Mucosa of stomach (tissue), 1 donor: ENCODE data around the gene SPINK7.
"Not testable (repeated sequence)": the region's sequence is repeated elsewhere in the genome, so short reads cannot be mapped to it uniquely, and the experiment has no call there.

Experiments used
- H3K27me3 ChIP-seq: one replicate; pipeline ENCODE4 v1.7.0; 2013; ENCODE audit warnings: mild to moderate bottlenecking, low read length; ENCODE audit not compliant: control insufficient read depth, insufficient read depth
- H3K36me3 ChIP-seq: one replicate; pipeline ENCODE4 v1.7.0; 2013; ENCODE audit warnings: low read length; ENCODE audit not compliant: control insufficient read depth, insufficient read depth
- H3K4me1 ChIP-seq: one replicate; pipeline ENCODE4 v1.7.0; 2013; ENCODE audit warnings: mild to moderate bottlenecking, low read length; ENCODE audit not compliant: control insufficient read depth, insufficient read depth
- H3K4me3 ChIP-seq: one replicate; pipeline ENCODE4 v1.7.0; 2013; ENCODE audit warnings: low read length
- H3K9ac ChIP-seq: one replicate; pipeline ENCODE4 v1.7.0; 2013; ENCODE audit warnings: mild to moderate bottlenecking, low read length, moderate library complexity
- H3K9me3 ChIP-seq: one replicate; pipeline ENCODE4 v1.7.0; 2013; ENCODE audit warnings: mild to moderate bottlenecking, low read length, moderate library complexity; ENCODE audit not compliant: control insufficient read depth
- donor health status: Pancreatic carcinoma.

The SPINK7 gene

DNA sequence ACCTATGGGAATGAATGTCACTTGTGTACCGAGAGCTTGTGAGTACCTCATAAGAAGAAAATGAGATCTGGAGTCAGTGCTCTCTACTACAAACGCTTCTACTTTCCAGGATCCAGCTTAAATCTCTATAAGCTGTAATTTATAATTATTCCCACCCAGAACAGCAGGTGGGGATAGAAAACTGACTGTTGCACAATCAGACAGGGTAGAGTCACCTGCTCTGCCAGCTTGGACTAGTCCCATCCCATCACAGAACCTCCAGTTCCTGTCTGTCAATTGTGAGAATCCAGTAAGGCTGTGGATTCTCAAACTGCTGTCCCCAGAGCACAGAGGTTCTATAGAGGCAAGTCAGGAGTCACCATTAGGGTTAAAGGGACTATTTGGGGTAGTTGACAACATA is 2.0 kb downstream of the SPINK7 start:
- no peak overlapping the region for H3K4me3 ChIP-seq
- no peaks in the 10 kb centered on the region for H3K9me3 ChIP-seq
- peaks cover 3% of the 10 kb centered on the region for H3K4me1 ChIP-seq
- no peaks in the 10 kb centered on the region for H3K27me3 ChIP-seq
- H3K36me3 ChIP-seq = no peaks in the 10 kb centered on the region
- H3K9ac ChIP-seq = no peak overlapping the region

DNA sequence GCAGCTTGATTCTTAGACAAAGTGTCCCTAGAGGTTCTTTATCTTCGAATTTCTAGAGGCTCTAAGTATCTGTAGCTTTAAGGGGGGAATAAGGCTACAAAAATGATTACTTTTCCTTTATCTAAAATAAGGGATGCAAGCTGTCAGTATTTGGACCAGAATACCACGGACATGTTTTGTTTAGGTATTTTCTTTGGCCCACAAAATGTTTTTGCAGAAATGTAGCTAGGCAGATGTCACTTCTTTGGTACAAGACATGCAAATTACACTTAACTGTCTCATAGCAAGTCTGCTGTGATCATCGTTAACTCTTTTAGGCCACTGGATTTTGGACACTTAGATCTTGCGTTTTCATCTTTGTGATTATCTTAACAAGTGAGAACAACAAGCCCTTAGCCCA is 2.5 kb downstream of the SPINK7 start:
- H3K9ac ChIP-seq = no peak overlapping the region
- no peaks in the 10 kb centered on the region for H3K36me3 ChIP-seq
- H3K9me3 ChIP-seq = no peaks in the 10 kb centered on the region
- H3K4me1 ChIP-seq = peaks cover 3% of the 10 kb centered on the region
- no peaks in the 10 kb centered on the region for H3K27me3 ChIP-seq
- no peak overlapping the region for H3K4me3 ChIP-seq

DNA sequence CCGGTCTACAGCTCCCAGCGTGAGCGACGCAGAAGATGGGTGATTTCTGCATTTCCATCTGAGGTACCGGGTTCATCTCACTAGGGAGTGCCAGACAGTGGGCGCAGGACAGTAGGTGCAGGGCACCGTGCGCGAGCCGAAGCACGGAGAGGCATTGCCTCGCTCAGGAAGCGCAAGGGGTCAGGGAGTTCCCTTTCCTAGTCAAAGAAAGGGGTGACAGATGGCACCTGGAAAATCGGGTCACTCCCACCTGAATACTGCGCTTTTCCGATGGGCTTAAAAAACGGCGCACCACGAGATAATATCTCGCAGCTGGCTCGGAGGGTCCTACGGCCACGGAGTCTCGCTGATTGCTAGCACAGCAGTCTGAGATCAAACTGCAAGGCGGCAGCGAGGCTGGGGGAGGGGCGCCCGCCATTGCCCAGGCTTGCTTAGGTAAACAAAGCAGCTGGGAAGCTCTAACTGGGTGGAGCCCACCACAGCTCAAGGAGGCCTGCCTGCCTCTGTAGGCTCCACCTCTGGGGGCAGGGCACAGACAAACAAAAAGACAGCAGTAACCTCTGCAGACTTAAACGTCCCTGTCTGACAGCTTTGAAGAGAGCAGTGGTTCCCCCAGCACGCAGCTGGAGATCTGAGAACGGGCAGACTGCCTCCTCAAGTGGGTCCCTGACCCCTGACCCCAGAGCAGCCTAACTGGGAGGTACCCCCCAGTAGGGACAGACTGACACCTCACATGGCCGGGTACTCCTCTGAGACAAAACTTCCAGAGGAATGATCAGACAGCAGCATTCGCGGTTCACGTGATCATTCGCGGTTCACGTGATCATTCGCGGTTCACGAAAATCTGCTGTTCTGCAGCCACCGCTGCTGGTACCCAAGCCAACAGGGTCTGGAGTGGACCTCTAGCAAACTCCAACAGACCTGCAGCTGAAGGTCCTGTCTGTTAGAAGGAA is 8.1 kb downstream of the SPINK7 start:
- H3K36me3 ChIP-seq, H3K9me3 ChIP-seq, H3K9ac ChIP-seq, H3K4me1 ChIP-seq, H3K4me3 ChIP-seq, H3K27me3 ChIP-seq: not testable (repeated sequence)

DNA sequence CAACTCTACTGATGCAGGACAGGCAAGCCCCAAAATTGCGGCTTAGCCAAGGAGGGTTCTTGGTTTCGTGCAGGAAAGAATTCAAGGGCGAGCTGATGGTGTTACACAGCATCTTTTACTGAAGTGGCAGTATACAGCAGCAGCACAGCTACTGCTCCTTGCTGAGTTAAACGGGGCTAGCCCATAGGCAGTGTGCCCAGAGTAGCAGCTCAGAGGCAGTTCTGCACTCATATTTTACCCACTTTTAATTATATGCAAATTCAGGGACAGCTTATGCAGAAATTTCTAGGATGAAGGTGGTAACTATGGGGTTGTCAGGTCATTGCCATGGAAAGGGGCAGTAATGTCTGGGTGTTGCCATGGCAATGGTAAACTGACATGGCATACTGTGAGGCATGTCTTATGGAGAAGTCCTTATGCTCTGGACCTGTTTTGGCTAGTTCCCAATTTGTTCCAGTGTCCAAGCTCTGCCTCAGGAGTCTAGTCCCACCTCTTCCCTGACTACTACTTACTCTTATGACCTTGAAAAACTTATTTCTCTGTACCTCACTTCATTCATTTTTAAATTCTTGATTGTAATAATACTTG is 21.1 kb downstream of the SPINK7 start:
- no peak overlapping the region for H3K9ac ChIP-seq
- no peak overlapping the region for H3K4me3 ChIP-seq
- H3K36me3 ChIP-seq = no peaks in the 10 kb centered on the region
- H3K27me3 ChIP-seq = no peaks in the 10 kb centered on the region
- no peaks in the 10 kb centered on the region for H3K9me3 ChIP-seq
- no peaks in the 10 kb centered on the region for H3K4me1 ChIP-seq

DNA sequence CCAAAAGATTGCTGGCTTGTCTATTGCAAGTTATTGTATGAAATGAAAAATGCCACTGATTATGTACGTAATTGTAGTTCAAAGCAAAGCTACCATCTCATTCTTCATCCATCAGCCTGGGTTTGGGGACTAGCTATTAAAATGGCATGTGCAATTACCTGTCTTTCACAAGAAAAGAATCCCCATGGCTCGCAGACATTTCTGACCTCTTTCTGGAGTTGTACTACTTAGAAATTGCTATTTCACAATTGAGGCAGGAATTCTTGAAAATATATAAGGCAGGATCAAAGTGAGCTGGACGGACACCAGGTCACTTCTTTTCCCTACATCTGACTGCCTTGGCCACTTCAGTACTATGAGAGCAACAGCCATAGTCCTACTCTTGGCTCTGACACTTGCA is 23.0 kb downstream of the SPINK7 start, which contains the start of gene SPINK9:
Gene SPINK9 (plus strand): TSS at position 301 of the 400 bp plus-strand sequence. CDS start 55 bp downstream, at position 356.
- Histone ChIP-seq H3K4me1 (no peaks in the 10 kb centered on the region), H3K36me3 (no peaks in the 10 kb centered on the region), H3K27me3 (no peaks in the 10 kb centered on the region), H3K4me3 (no peak within 1 kb of the TSS), H3K9me3 (no peaks in the 10 kb centered on the region), H3K9ac (no peak within 1 kb of the TSS)

DNA sequence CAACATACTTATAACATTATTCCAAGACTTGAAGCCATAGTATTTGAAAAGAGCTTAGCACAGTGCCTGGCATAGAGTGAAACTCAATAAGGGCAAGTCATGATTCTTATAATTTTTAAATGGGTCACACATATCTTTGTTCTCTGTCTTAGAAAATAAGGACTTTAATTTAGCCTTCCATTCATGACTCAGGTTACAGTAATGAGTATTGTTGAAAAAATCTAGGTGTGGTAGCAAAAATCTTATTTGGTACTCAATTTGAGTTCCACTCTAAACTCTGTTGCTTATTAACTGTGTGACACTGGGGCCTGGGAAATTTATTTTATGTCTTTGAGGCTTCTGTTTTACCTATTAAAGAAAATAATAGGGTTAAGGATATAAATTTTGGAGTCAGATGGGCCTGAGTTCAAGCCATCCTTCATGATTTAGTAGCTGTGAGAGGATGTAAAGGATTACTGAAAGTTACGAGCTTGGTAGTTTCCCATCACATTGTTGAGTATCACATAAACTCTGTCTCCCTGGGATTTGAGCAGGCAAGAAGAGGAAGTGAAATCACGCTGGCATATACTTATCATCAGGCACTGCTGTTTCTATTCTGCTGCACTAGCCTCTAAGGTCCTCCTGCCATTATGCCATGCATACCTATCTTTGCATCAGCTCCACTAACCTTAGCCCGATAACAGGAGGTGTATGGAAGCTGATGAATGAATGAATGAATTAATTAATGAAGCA is 24.6 kb downstream of the SPINK7 start:
- H3K27me3 ChIP-seq = no peaks in the 10 kb centered on the region
- H3K4me3 ChIP-seq = no peak overlapping the region
- no peaks in the 10 kb centered on the region for H3K4me1 ChIP-seq
- no peaks in the 10 kb centered on the region for H3K9me3 ChIP-seq
- no peaks in the 10 kb centered on the region for H3K36me3 ChIP-seq
- no peak overlapping the region for H3K9ac ChIP-seq

DNA sequence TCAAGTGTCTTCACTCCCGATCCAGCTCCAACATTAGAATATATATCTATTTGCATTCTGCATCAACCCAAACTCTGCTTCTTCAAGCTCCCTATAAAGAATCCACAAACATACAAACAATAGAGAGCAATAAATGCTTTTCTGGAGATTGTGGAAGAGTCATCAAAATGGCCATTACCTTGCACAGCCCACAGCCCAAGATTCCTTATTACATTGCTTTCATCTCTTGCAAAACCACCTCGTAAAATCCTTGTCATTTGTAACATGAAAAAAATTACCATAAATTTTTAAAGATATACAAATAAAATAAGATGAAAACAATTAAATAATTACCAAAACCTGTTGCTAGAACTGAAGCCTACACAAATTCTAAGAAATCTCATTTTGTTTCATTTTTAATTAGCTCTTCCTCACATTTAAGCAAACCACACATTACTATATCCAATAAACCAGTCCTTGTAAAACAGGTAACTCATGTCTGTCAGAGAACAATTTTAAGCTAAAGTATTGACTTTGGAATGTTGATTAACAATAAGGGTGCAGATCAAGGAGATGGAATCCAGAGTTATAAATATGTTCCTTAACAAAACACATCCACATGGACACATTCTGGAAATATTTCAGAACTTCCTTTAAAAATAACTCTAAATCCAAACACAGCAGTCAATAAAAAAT is 30.3 kb downstream of the SPINK7 start:
- no peaks in the 10 kb centered on the region for H3K36me3 ChIP-seq
- no peak overlapping the region for H3K4me3 ChIP-seq
- no peak overlapping the region for H3K9ac ChIP-seq

DNA sequence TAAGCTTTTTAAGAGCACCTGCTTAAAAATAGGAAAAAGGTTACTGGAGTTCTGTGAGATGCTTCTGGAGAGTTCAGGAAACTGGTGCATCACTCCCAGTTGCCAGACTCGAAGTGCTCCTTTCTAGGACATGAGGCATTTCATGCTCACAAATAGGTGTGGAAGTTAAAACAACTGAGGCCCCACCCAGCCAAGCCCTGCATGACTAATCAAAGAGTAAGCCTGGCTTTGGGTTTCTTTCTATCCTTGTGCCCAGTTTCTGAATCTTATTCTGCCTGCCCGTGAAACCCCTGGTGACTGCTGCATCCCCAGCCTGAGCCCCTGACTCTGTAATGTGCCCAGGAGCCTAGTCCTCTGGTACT is 30.8 kb downstream of the SPINK7 start:
- Histone ChIP-seq H3K4me3 (no peak overlapping the region), H3K9ac (no peak overlapping the region), H3K36me3 (no peaks in the 10 kb centered on the region), H3K27me3 (no peaks in the 10 kb centered on the region), H3K4me1 (peaks cover 13% of the 10 kb centered on the region), H3K9me3 (no peaks in the 10 kb centered on the region)

More for the DNA sequence above, 30.3 kb downstream of the SPINK7 start:
- Histone ChIP-seq H3K4me1 (peaks cover 13% of the 10 kb centered on the region), H3K27me3 (no peaks in the 10 kb centered on the region), H3K9me3 (no peaks in the 10 kb centered on the region)

DNA sequence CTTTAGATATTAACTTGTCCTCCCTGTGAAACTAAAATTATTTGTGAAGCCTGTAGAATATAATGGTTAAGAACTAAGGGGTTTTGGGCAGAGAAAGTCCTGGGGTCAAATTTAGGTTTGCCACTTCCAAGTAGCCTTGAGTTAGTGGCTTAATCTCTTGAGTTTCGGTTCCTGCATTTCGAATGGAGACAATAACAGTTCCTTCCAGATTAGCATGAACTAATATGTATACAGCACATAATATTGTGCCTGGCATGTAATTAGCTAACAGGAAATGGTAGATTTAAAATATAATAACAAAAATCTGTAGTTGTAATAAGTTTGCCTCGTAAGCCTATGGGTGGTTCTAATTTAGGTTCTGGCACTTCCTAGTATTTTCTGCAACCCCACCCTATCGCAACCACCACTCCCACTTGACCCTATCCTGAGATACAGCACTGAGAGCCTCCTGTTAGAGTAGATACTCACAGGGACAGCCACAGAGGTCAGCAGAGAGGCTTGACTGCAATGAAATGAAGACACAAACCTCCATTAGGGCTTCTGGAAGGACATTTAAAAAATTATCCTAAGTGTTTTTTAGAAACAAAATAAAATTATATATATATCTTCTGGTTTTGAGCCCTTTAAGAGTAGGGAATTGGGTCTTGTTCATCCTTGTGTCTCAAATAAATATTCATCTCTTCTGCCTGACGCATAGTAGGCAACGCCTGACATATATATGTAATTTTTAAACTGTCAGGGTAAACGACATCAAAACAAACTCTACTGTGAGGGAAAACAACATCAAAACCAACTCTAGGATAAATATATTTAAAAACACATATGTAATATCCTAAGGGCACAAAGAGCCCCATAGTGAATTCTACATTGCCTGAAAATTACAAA is 31.6 kb downstream of the SPINK7 start:
- Histone ChIP-seq H3K36me3 (no peaks in the 10 kb centered on the region), H3K9ac (no peak overlapping the region), H3K4me1 (peaks cover 13% of the 10 kb centered on the region), H3K4me3 (no peak overlapping the region), H3K9me3 (no peaks in the 10 kb centered on the region), H3K27me3 (no peaks in the 10 kb centered on the region)

DNA sequence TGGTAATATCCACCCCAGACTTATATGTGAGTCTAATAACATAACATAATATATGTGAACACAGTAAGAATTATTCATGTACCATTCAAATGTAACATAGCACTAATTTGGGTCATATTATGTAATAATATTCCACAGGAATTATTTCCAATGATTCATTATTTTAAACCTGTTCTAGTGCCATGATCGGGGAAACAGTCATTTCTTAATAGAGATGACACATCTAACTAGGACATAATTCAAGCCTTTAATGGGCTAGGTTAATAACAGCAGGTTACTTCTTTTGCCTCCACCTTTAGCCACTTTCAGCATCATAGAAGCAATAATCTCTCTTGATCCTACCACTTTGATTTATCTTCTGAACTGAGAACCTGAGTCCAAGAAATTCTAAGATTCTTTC is 35.5 kb downstream of the SPINK7 start:
- Histone ChIP-seq H3K9me3 (no peaks in the 10 kb centered on the region), H3K9ac (no peak overlapping the region), H3K4me3 (no peak overlapping the region), H3K36me3 (no peaks in the 10 kb centered on the region), H3K27me3 (no peaks in the 10 kb centered on the region), H3K4me1 (peaks cover 12% of the 10 kb centered on the region)

DNA sequence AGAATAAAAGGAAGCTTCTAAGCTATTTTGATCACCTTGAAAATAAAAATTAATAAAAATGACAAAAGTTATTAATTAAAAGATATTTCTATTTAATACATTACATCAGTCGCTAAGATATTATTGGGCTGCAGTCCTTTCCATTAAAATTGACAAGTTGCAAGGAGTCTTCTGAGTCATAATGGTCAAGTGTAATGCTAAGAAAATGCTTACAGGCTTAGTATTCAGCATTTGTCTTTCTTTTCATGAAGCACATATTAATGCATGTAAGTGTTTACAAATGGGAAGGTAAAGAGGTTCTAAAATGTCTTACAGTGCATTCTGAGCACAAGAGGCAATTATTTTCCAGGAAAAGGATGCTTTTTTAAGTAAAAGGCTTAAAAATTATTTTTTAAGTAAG is 40.5 kb downstream of the SPINK7 start:
- Histone ChIP-seq H3K9ac (no peak overlapping the region), H3K4me3 (no peak overlapping the region), H3K4me1 (no peaks in the 10 kb centered on the region), H3K9me3 (no peaks in the 10 kb centered on the region), H3K36me3 (no peaks in the 10 kb centered on the region), H3K27me3 (no peaks in the 10 kb centered on the region)
